Osteoblast (primary cell): ENCODE data around the gene UQCRFS1. TPM values are rescaled to one million over a fixed set of nuclear protein-coding genes. Genes with fewer than 3 reads are reported as not detected.

Experiments used
- DNase-seq: peaks from one replicate; pipeline ENCODE4 v3.0.0; 2011; ENCODE audit warnings: low spot score, mixed read lengths; ENCODE audit not compliant: insufficient read length; ENCODE audit errors: missing footprints
- H2AFZ ChIP-seq: 2 replicates; pipeline ENCODE4 v1.6.0; 2011; ENCODE audit warnings: mild to moderate bottlenecking, low read length
- H3K27ac ChIP-seq: 2 replicates; pipeline ENCODE4 v1.5.1; 2011; ENCODE audit warnings: mild to moderate bottlenecking, low read depth, low read length, moderate library complexity
- H3K27me3 ChIP-seq: 2 replicates; pipeline ENCODE4 v1.6.0; 2012; ENCODE audit warnings: mild to moderate bottlenecking, control low read depth, inconsistent platforms, low read length, moderate library complexity; ENCODE audit not compliant: insufficient read depth
- H3K36me3 ChIP-seq: 2 replicates; pipeline ENCODE4 v1.5.1; 2011; ENCODE audit warnings: mild to moderate bottlenecking, low read length, control low read depth, moderate library complexity; ENCODE audit not compliant: insufficient read depth
- H3K4me1 ChIP-seq: 2 replicates; pipeline ENCODE4 v1.5.1; 2011; ENCODE audit warnings: mild to moderate bottlenecking, low read length, control low read depth, moderate library complexity; ENCODE audit not compliant: insufficient read depth
- H3K4me2 ChIP-seq: 2 replicates; pipeline ENCODE4 v1.6.0; 2011; ENCODE audit warnings: mild to moderate bottlenecking, low read length; ENCODE audit not compliant: insufficient read depth
- H3K4me3 ChIP-seq: fragments of 200-600 bp; sonication (generic); 3 replicates; pipeline ENCODE4 v1.5.1; 2012; ENCODE audit warnings: mild to moderate bottlenecking, low read length, inconsistent platforms; ENCODE audit not compliant: insufficient read depth
- H3K79me2 ChIP-seq: 2 replicates; pipeline ENCODE4 v1.6.0; 2012; ENCODE audit warnings: mild to moderate bottlenecking, low read length, control low read depth, inconsistent platforms; ENCODE audit not compliant: insufficient read depth
- H3K9me3 ChIP-seq: 2 replicates; pipeline ENCODE4 v1.5.1; 2011; ENCODE audit warnings: low read depth, low read length, control low read depth
- H4K20me1 ChIP-seq: 2 replicates; pipeline ENCODE4 v1.6.0; 2012; ENCODE audit warnings: mild to moderate bottlenecking, low read length, control low read depth; ENCODE audit not compliant: insufficient read depth
- total RNA-seq: library from RNA; depleted of rRNA; stranded (reverse); fragments of >200 nt; gene quantifications from 2 replicates; pipeline ENCODE4 v1.2.3, GENCODE V29; 2012
- TF ChIP-seq, protein P1 (sequence below): IDR thresholded peaks from 2 replicates; pipeline ENCODE4 v1.5.1; 2011; ENCODE audit warnings: mild to moderate bottlenecking, low read depth, low read length, moderate library complexity; ENCODE audit errors: extremely low read depth

The UQCRFS1 gene
- total RNA-seq, 1 donor = 31.8 TPM

- H3K4me2 ChIP-seq = no peak overlapping the region
- peaks cover under 1% of the 10 kb centered on the region for H3K4me1 ChIP-seq
- no peak for DNase-seq
- H3K9me3 ChIP-seq = no peaks in the 10 kb centered on the region
- no peaks in the 10 kb centered on the region for H3K27me3 ChIP-seq
- H3K4me3 ChIP-seq = no peak overlapping the region
- TF ChIP-seq, protein P1, sequence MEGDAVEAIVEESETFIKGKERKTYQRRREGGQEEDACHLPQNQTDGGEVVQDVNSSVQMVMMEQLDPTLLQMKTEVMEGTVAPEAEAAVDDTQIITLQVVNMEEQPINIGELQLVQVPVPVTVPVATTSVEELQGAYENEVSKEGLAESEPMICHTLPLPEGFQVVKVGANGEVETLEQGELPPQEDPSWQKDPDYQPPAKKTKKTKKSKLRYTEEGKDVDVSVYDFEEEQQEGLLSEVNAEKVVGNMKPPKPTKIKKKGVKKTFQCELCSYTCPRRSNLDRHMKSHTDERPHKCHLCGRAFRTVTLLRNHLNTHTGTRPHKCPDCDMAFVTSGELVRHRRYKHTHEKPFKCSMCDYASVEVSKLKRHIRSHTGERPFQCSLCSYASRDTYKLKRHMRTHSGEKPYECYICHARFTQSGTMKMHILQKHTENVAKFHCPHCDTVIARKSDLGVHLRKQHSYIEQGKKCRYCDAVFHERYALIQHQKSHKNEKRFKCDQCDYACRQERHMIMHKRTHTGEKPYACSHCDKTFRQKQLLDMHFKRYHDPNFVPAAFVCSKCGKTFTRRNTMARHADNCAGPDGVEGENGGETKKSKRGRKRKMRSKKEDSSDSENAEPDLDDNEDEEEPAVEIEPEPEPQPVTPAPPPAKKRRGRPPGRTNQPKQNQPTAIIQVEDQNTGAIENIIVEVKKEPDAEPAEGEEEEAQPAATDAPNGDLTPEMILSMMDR = no peak
- H2AFZ ChIP-seq = no peak overlapping the region
- H3K79me2 ChIP-seq = peaks cover 61% of the 10 kb centered on the region
- peaks cover 20% of the 10 kb centered on the region for H3K36me3 ChIP-seq
- no peak overlapping the region for H3K27ac ChIP-seq
- H4K20me1 ChIP-seq = peaks cover 45% of the 10 kb centered on the region
These were observed 6.5 kb downstream of the UQCRFS1 start for GRCh38 chr19:29206453-29206852.

DNA sequence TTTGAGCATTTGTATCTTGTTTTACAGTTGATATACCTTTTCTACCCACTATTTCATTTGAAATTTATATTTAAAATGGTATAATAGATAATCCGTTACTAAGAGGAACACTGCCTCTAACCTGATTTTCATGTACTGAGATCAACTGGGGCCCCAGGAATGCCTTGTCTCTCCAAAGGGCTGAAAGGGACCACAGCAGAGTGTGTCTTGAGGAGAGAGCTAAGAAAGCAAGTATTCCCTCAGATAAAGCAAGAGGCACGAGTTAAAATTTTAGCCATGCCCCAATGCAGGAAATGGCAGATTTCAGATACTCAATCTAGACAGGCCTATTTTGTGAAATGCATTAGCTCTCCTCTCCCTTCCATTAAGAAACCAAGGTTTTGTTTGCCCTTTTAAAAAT, 10.7 kb downstream of the UQCRFS1 start:
- H3K4me3 ChIP-seq = no peak overlapping the region
- TF ChIP-seq, protein P1 = no peak
- H3K27ac ChIP-seq = no peak overlapping the region
- DNase-seq = no peak
- no peak overlapping the region for H2AFZ ChIP-seq
- no peaks in the 10 kb centered on the region for H3K4me1 ChIP-seq
- H3K9me3 ChIP-seq = no peaks in the 10 kb centered on the region
- no peak overlapping the region for H3K4me2 ChIP-seq
- peaks cover 17% of the 10 kb centered on the region for H3K36me3 ChIP-seq
- no peaks in the 10 kb centered on the region for H3K27me3 ChIP-seq
- peaks cover 20% of the 10 kb centered on the region for H4K20me1 ChIP-seq
- H3K79me2 ChIP-seq = peaks cover 23% of the 10 kb centered on the region

- Histone ChIP-seq H3K27me3 (no peaks in the 10 kb centered on the region), H3K36me3 (peaks cover 14% of the 10 kb centered on the region), H3K27ac (no peak overlapping the region), H3K4me1 (no peaks in the 10 kb centered on the region), H3K4me3 (no peak overlapping the region), H3K79me2 (peaks cover 21% of the 10 kb centered on the region), H3K4me2 (no peak overlapping the region), H3K9me3 (no peaks in the 10 kb centered on the region), H4K20me1 (peaks cover 18% of the 10 kb centered on the region), H2AFZ (no peak overlapping the region)
- DNase-seq = no peak
- TF ChIP-seq, protein P1 = no peak
These were observed 11.1 kb downstream of the UQCRFS1 start for GRCh38 chr19:29201855-29202254.

DNA sequence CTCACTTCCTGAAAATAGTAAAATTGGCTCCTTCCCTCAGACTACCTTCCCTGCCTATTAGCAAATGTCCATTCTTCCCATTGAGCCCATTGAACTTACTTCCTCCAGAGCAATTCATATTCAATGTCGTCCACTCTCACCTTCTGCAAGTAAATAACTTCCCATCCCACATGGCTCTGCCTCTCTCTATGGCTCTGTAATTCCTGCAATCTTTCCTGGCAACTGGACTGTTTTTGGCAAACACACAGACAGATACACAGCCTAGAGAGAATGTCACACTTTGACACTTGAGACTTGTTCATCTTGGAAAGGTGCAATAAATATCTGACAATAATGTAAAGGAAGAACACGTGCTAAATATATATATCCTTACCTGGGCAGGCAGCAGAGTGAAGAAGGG, 18.3 kb downstream of the UQCRFS1 start:
- H3K4me2 ChIP-seq = no peak overlapping the region
- no peak overlapping the region for H3K27ac ChIP-seq
- H3K4me3 ChIP-seq = no peak overlapping the region
- no peak overlapping the region for H2AFZ ChIP-seq
- DNase-seq = no peak
- H3K4me1 ChIP-seq = no peaks in the 10 kb centered on the region
- no peaks in the 10 kb centered on the region for H3K36me3 ChIP-seq
- no peaks in the 10 kb centered on the region for H3K79me2 ChIP-seq
- no peaks in the 10 kb centered on the region for H3K27me3 ChIP-seq
- no peaks in the 10 kb centered on the region for H3K9me3 ChIP-seq
- TF ChIP-seq, protein P1 = no peak
- H4K20me1 ChIP-seq = no peaks in the 10 kb centered on the region
